NB4 (cell line): ENCODE results near the gene PDZRN4.

ENCODE experiments used
- CTCF ChIP-seq: IDR thresholded peaks from one replicate; pipeline ENCODE4 v1.5.1; 2012; ENCODE audit warnings: low read depth, low read length
- MAX ChIP-seq: IDR thresholded peaks from 2 replicates; pipeline ENCODE4 v1.6.1; 2011; ENCODE audit warnings: low read depth, low read length
- POLR2A ChIP-seq: IDR thresholded peaks from 2 replicates; pipeline ENCODE4 v1.6.1; 2011; ENCODE audit warnings: mild to moderate bottlenecking; ENCODE audit not compliant: insufficient read length; ENCODE audit errors: extremely low read depth

GRCh38 chr12:41362931-41363330 is 174.8 kb downstream of the PDZRN4 start:
- TF ChIP-seq CTCF (no peak), POLR2A (no peak), MAX (no peak)
